Nephron progenitor cell (in vitro differentiated cells): ENCODE measurements around the gene ICE1.

Experiments
- DNase-seq: peaks from one replicate; pipeline ENCODE4 v3.0.0; 2021
- H3K27ac Mint-ChIP-seq: 2 replicates; pipeline ENCODE4 v1.8.0; 2021; ENCODE audit warnings: mild to moderate bottlenecking, moderate library complexity, mixed read lengths
- H3K27me3 Mint-ChIP-seq: 2 replicates; pipeline ENCODE4 v1.8.0; 2021; ENCODE audit warnings: mild to moderate bottlenecking, low read depth, mixed read lengths; ENCODE audit not compliant: poor library complexity
- H3K36me3 Mint-ChIP-seq: 2 replicates; pipeline ENCODE4 v1.8.0; 2021; ENCODE audit warnings: low read depth, mixed read lengths
- H3K4me1 Mint-ChIP-seq: 2 replicates; pipeline ENCODE4 v1.8.0; 2021; ENCODE audit warnings: mixed read lengths
- H3K4me3 Mint-ChIP-seq: 2 replicates; pipeline ENCODE4 v1.8.0; 2021; ENCODE audit warnings: mild to moderate bottlenecking, moderate library complexity, mixed read lengths
- H3K9me3 Mint-ChIP-seq: 2 replicates; pipeline ENCODE4 v1.8.0; 2021; ENCODE audit warnings: mild to moderate bottlenecking, moderate library complexity, mixed read lengths
- CTCF ChIP-seq: fragments of 200-600 bp; sonication (generic); IDR thresholded peaks from 2 replicates; pipeline ENCODE4 v1.5.0; 2021; ENCODE audit warnings: antibody characterized with exemption

Gene ICE1

GRCh38 chr5:5464036-5464715, 41.7 kb downstream of the ICE1 start:
- Mint-ChIP-seq H3K4me1 (no peaks in the 10 kb centered on the region), H3K27me3 (no peaks in the 10 kb centered on the region), H3K4me3 (no peak overlapping the region), H3K27ac (peak overlapping the region; percentile 43), H3K36me3 (peaks cover 73% of the 10 kb centered on the region), H3K9me3 (no peaks in the 10 kb centered on the region)
- no peak for TF ChIP-seq CTCF
- DNase-seq: no peak

- Mint-ChIP-seq H3K4me3 (no peak overlapping the region), H3K36me3 (peaks cover 53% of the 10 kb centered on the region), H3K27ac (no peak overlapping the region), H3K27me3 (no peaks in the 10 kb centered on the region), H3K4me1 (no peaks in the 10 kb centered on the region), H3K9me3 (no peaks in the 10 kb centered on the region)
- DNase-seq: no peak
- peak; percentile 8 for TF ChIP-seq CTCF
These were observed 43.8 kb downstream of the ICE1 start for GRCh38 chr5:5466227-5466626.

- no peaks in the 10 kb centered on the region for H3K27me3 Mint-ChIP-seq
- H3K4me3 Mint-ChIP-seq: no peak overlapping the region
- H3K4me1 Mint-ChIP-seq: no peaks in the 10 kb centered on the region
- H3K9me3 Mint-ChIP-seq: no peaks in the 10 kb centered on the region
- no peak overlapping the region for H3K27ac Mint-ChIP-seq
- no peak for DNase-seq
- peaks cover 38% of the 10 kb centered on the region for H3K36me3 Mint-ChIP-seq
- no peak for TF ChIP-seq CTCF
These were observed 45.3 kb downstream of the ICE1 start for GRCh38 chr5:5467737-5468136.

GRCh38 chr5:5470933-5471332, 48.5 kb downstream of the ICE1 start:
- Mint-ChIP-seq H3K36me3 (peaks cover 42% of the 10 kb centered on the region), H3K4me1 (no peaks in the 10 kb centered on the region), H3K4me3 (no peak overlapping the region), H3K27me3 (no peaks in the 10 kb centered on the region), H3K9me3 (no peaks in the 10 kb centered on the region), H3K27ac (no peak overlapping the region)
- TF ChIP-seq CTCF: no peak
- no peak for DNase-seq

GRCh38 chr5:5473226-5473625, 50.7 kb downstream of the ICE1 start:
- Mint-ChIP-seq H3K36me3 (peaks cover 48% of the 10 kb centered on the region), H3K9me3 (no peaks in the 10 kb centered on the region), H3K27ac (no peak overlapping the region), H3K27me3 (no peaks in the 10 kb centered on the region), H3K4me1 (no peaks in the 10 kb centered on the region), H3K4me3 (no peak overlapping the region)
- no peak for DNase-seq
- TF ChIP-seq CTCF: no peak

- no peak for DNase-seq
These were observed 52.5 kb downstream of the ICE1 start for GRCh38 chr5:5474961-5475360.

More at GRCh38 chr5:5474961-5475360, 52.5 kb downstream of the ICE1 start:
- no peak for TF ChIP-seq CTCF
- no peak overlapping the region for H3K4me3 Mint-ChIP-seq
- H3K27me3 Mint-ChIP-seq: no peaks in the 10 kb centered on the region
- no peak overlapping the region for H3K27ac Mint-ChIP-seq
- H3K4me1 Mint-ChIP-seq: no peaks in the 10 kb centered on the region
- H3K9me3 Mint-ChIP-seq: peaks cover 6% of the 10 kb centered on the region
- peaks cover 66% of the 10 kb centered on the region for H3K36me3 Mint-ChIP-seq
